ENCODE data around the gene UBE2M.

DNA sequence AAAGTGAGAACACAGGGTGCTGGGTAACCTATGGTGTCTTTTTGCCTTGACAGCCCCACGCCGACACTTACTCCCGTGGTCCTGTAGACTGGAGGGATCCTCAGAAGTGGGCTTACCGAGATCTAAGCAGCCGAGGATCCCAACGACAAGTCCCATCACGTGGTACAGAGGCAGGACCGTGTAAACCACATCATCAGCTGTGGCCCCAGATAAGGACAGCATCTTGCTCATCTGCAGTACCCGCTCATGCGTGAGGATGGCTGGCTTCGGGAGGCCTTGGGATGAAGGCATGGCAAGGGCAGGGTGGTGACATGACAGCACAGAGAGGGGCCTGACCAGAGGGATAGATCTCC, 48.7 kb downstream of the UBE2M start:
- TF ChIP-seq, protein P1, sequence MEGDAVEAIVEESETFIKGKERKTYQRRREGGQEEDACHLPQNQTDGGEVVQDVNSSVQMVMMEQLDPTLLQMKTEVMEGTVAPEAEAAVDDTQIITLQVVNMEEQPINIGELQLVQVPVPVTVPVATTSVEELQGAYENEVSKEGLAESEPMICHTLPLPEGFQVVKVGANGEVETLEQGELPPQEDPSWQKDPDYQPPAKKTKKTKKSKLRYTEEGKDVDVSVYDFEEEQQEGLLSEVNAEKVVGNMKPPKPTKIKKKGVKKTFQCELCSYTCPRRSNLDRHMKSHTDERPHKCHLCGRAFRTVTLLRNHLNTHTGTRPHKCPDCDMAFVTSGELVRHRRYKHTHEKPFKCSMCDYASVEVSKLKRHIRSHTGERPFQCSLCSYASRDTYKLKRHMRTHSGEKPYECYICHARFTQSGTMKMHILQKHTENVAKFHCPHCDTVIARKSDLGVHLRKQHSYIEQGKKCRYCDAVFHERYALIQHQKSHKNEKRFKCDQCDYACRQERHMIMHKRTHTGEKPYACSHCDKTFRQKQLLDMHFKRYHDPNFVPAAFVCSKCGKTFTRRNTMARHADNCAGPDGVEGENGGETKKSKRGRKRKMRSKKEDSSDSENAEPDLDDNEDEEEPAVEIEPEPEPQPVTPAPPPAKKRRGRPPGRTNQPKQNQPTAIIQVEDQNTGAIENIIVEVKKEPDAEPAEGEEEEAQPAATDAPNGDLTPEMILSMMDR (conservative IDR thresholded peaks at IDR 0.05; ENCODE audit: low read depth in 2 of 2), result no peak
- TF ChIP-seq EZH2 (IDR thresholded peaks at IDR 0.05; ENCODE audit: low read depth, unreplicated experiment) (no peak), STAT1 (IDR thresholded peaks at IDR 0.05; ENCODE audit: unreplicated experiment) (no peak), EZH2phosphoT487 (IDR thresholded peaks at IDR 0.05; ENCODE audit: unreplicated experiment) (no peak), CREB1 (CRISPR knock-in tag; IDR thresholded peaks at IDR 0.05; ENCODE audit: low read depth) (no peak), ZNF331 (CRISPR knock-in tag; IDR thresholded peaks at IDR 0.05; ENCODE audit: low read depth) (no peak), POLR2AphosphoS5 (IDR thresholded peaks at IDR 0.05; ENCODE audit: low read depth) (no peak), JUNB (IDR thresholded peaks at IDR 0.05; ENCODE audit: unreplicated experiment) (no peak), ZNF114 (CRISPR knock-in tag; IDR thresholded peaks at IDR 0.05) (no peak)
- TF ChIP-seq, protein P2, sequence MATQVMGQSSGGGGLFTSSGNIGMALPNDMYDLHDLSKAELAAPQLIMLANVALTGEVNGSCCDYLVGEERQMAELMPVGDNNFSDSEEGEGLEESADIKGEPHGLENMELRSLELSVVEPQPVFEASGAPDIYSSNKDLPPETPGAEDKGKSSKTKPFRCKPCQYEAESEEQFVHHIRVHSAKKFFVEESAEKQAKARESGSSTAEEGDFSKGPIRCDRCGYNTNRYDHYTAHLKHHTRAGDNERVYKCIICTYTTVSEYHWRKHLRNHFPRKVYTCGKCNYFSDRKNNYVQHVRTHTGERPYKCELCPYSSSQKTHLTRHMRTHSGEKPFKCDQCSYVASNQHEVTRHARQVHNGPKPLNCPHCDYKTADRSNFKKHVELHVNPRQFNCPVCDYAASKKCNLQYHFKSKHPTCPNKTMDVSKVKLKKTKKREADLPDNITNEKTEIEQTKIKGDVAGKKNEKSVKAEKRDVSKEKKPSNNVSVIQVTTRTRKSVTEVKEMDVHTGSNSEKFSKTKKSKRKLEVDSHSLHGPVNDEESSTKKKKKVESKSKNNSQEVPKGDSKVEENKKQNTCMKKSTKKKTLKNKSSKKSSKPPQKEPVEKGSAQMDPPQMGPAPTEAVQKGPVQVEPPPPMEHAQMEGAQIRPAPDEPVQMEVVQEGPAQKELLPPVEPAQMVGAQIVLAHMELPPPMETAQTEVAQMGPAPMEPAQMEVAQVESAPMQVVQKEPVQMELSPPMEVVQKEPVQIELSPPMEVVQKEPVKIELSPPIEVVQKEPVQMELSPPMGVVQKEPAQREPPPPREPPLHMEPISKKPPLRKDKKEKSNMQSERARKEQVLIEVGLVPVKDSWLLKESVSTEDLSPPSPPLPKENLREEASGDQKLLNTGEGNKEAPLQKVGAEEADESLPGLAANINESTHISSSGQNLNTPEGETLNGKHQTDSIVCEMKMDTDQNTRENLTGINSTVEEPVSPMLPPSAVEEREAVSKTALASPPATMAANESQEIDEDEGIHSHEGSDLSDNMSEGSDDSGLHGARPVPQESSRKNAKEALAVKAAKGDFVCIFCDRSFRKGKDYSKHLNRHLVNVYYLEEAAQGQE (IDR thresholded peaks at IDR 0.05; ENCODE audit: unreplicated experiment), result no peak
- TF ChIP-seq, protein P3, sequence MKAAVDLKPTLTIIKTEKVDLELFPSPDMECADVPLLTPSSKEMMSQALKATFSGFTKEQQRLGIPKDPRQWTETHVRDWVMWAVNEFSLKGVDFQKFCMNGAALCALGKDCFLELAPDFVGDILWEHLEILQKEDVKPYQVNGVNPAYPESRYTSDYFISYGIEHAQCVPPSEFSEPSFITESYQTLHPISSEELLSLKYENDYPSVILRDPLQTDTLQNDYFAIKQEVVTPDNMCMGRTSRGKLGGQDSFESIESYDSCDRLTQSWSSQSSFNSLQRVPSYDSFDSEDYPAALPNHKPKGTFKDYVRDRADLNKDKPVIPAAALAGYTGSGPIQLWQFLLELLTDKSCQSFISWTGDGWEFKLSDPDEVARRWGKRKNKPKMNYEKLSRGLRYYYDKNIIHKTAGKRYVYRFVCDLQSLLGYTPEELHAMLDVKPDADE (IDR thresholded peaks at IDR 0.05), result no peak

Data from GM23338 (cell line).